Measurements from ENCODE around the gene ERG.

ERG gene, protein sequence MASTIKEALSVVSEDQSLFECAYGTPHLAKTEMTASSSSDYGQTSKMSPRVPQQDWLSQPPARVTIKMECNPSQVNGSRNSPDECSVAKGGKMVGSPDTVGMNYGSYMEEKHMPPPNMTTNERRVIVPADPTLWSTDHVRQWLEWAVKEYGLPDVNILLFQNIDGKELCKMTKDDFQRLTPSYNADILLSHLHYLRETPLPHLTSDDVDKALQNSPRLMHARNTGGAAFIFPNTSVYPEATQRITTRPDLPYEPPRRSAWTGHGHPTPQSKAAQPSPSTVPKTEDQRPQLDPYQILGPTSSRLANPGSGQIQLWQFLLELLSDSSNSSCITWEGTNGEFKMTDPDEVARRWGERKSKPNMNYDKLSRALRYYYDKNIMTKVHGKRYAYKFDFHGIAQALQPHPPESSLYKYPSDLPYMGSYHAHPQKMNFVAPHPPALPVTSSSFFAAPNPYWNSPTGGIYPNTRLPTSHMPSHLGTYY

DNA sequence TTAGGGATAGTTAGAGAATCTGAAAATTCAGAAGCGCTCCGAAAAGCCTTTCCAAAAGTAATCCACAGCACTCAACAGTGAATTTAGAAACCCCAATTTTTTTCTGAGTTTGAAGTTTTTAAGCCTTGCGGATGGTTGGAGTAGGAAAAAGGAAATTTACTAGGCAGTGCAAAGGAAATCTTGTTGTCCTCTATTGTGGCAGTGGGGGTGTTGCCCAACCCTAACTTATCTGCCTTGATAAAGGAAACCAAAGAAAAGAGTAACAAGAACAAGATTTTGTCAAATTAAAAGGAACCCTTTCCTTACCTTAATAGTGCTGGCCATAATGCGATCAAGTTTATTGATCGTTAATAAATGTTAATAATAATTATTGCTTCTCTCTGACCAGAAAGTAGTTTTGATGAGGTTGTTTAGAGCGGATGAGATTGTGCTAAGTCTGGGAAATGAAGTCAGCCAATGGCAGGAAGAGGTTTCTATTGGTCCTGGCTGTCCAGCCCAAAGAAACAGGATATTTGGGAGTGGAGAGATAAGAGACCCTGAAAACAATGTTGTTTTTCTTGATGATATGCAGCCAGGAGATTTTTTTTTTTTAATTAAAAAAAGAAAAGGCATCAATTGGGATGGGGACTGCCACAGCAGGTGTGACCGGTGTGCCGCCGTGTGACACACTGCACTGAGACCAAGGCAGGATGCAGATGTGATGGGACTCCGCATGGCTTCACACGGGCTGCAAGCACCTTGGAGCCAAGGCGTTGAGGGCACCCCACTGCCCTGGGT lies at the start of gene ERG:
TSS of gene ERG (minus strand) at position 421 of the 777 bp plus-strand sequence. CDS start at position 324, 97 bp downstream.
- peak within 1 kb of the TSS; percentile 15 for H3K27ac ChIP-seq (ENCODE audit: poor library complexity, severe bottlenecking)
- TF ChIP-seq, protein P1, sequence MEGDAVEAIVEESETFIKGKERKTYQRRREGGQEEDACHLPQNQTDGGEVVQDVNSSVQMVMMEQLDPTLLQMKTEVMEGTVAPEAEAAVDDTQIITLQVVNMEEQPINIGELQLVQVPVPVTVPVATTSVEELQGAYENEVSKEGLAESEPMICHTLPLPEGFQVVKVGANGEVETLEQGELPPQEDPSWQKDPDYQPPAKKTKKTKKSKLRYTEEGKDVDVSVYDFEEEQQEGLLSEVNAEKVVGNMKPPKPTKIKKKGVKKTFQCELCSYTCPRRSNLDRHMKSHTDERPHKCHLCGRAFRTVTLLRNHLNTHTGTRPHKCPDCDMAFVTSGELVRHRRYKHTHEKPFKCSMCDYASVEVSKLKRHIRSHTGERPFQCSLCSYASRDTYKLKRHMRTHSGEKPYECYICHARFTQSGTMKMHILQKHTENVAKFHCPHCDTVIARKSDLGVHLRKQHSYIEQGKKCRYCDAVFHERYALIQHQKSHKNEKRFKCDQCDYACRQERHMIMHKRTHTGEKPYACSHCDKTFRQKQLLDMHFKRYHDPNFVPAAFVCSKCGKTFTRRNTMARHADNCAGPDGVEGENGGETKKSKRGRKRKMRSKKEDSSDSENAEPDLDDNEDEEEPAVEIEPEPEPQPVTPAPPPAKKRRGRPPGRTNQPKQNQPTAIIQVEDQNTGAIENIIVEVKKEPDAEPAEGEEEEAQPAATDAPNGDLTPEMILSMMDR (IDR thresholded peaks at IDR 0.05; ENCODE audit: poor library complexity, severe bottlenecking), result no peak
- DNase-seq (ENCODE audit: low spot score) (no peak), ATAC-seq (ENCODE audit: low read depth) (no peak)
- H3K4me3 ChIP-seq (ENCODE audit: severe bottlenecking), result no peak within 1 kb of the TSS
- no peaks in the 10 kb centered on the region for H3K36me3 ChIP-seq (ENCODE audit: low read depth)
- no peaks in the 10 kb centered on the region for H3K9me3 ChIP-seq (ENCODE audit: severe bottlenecking)
- H3K4me1 ChIP-seq (ENCODE audit: insufficient read depth, poor library complexity, severe bottlenecking), result peaks cover 8% of the 10 kb centered on the region
- no peaks in the 10 kb centered on the region for H3K27me3 ChIP-seq (ENCODE audit: insufficient read depth, poor library complexity, severe bottlenecking)

DNA sequence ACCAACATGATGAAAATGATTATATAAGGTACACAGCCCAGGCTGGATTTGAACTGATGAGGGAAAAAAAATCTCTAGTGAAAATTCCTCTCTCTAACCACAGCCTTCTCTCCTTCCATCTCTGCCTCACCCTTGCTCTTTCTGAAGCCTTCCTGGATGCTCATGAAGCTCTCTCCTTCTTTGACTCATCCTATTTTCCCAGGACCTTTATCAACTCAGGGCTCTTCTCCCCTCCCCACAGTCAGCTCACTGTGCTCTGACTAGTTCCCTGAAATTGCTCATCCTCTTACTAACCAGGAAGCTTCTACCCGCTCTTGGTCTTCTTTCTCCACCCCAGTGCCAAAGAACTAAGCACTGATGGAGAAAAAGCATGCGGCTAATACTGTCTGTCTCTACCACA lies 46.4 kb upstream of the ERG start:
- ATAC-seq (ENCODE audit: low read depth), result peak; percentile 62
- Histone ChIP-seq H3K4me3 (ENCODE audit: severe bottlenecking) (no peak overlapping the region), H3K27me3 (ENCODE audit: insufficient read depth, poor library complexity, severe bottlenecking) (no peaks in the 10 kb centered on the region), H3K36me3 (ENCODE audit: low read depth) (no peaks in the 10 kb centered on the region), H3K27ac (ENCODE audit: poor library complexity, severe bottlenecking) (no peak overlapping the region), H3K4me1 (ENCODE audit: insufficient read depth, poor library complexity, severe bottlenecking) (no peaks in the 10 kb centered on the region), H3K9me3 (ENCODE audit: severe bottlenecking) (no peaks in the 10 kb centered on the region)
- TF ChIP-seq, protein P1 (IDR thresholded peaks at IDR 0.05; ENCODE audit: poor library complexity, severe bottlenecking), result no peak
- no peak for DNase-seq (ENCODE audit: low spot score)

DNA sequence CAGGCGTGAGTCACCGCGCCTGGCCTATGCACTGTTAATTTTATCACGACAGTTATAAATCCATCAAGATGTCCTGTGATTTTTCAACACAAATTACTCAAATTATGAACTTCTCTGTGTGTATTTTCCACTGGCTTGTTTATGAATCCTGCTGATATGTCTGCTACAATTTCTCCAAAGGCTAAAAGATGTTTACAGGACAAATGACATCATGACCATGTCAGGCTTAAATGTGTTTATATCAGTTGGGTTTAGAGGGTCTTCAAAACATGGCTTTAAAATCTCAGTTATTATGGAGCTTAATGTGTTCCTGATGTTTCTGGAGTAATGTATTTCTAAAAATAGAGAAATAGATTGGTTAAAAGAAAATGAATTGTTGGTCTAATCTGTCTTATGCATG lies 44.0 kb upstream of the ERG start:
- Histone ChIP-seq H3K9me3 (ENCODE audit: severe bottlenecking) (no peaks in the 10 kb centered on the region), H3K27me3 (ENCODE audit: insufficient read depth, poor library complexity, severe bottlenecking) (no peaks in the 10 kb centered on the region), H3K4me3 (ENCODE audit: severe bottlenecking) (no peak overlapping the region), H3K27ac (ENCODE audit: poor library complexity, severe bottlenecking) (no peak overlapping the region), H3K4me1 (ENCODE audit: insufficient read depth, poor library complexity, severe bottlenecking) (no peaks in the 10 kb centered on the region), H3K36me3 (ENCODE audit: low read depth) (no peaks in the 10 kb centered on the region)
- DNase-seq (ENCODE audit: low spot score), result no peak
- TF ChIP-seq, protein P1 (IDR thresholded peaks at IDR 0.05; ENCODE audit: poor library complexity, severe bottlenecking), result no peak
- ATAC-seq (ENCODE audit: low read depth), result no peak

DNA sequence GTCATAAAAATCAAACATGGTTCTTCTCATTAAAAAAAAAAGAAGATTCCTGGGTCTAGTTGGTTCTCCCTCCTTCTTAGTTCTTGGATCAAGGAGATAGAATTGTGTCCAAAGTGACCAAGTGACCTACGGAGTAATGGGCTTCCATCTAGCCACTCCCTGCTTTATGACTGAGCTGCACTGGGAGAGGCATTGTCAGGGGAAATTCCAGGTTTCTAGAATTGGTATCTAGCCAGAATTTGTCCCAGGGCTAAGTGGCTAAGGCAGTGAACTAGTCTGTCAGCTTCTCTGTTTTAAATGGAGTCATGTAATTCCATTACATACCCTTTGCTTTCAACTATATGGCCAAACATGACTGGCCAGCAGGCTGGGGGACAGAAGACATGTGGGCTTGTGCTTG lies 40.1 kb upstream of the ERG start:
- ATAC-seq (ENCODE audit: low read depth), result no peak
- Histone ChIP-seq H3K27ac (ENCODE audit: poor library complexity, severe bottlenecking) (no peak overlapping the region), H3K4me3 (ENCODE audit: severe bottlenecking) (no peak overlapping the region), H3K36me3 (ENCODE audit: low read depth) (no peaks in the 10 kb centered on the region), H3K4me1 (ENCODE audit: insufficient read depth, poor library complexity, severe bottlenecking) (no peaks in the 10 kb centered on the region), H3K9me3 (ENCODE audit: severe bottlenecking) (no peaks in the 10 kb centered on the region), H3K27me3 (ENCODE audit: insufficient read depth, poor library complexity, severe bottlenecking) (no peaks in the 10 kb centered on the region)
- TF ChIP-seq, protein P1 (IDR thresholded peaks at IDR 0.05; ENCODE audit: poor library complexity, severe bottlenecking), result no peak
- DNase-seq (ENCODE audit: low spot score), result no peak

Measured in RWPE2 (cell line).